NCI-H2196 (cell line): Measurements from ENCODE around the gene SOX1.

ENCODE experiments used
- DNase-seq: peaks from one replicate; lab custom pipeline; 2025; ENCODE audit not compliant: unreplicated experiment; lab: John Stamatoyannopoulos, UW

Gene SOX1

GRCh38 chr13:112105244-112105681 is 38.3 kb downstream of the SOX1 start:
- no peak for DNase-seq

DNA sequence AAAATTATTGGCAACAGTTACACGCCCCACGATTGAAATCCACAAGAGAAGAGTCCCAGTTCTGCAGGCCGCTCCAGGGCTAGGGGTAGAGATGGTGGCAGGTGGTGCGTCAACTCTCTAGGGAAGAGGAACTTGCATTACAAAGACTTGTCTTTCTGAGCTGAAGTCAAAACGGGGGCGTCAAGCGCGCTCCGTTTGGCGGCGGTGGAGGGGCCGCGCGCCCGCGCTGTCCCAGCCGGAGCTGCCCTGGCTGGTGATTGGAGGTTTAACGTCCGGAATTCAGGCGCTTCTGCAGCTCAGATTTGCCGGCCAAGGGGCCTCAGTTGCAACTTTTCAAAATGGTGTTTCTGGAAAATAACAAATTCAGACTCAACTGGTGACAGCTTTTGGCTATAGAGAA is 38.9 kb downstream of the SOX1 start:
- no peak for DNase-seq

DNA sequence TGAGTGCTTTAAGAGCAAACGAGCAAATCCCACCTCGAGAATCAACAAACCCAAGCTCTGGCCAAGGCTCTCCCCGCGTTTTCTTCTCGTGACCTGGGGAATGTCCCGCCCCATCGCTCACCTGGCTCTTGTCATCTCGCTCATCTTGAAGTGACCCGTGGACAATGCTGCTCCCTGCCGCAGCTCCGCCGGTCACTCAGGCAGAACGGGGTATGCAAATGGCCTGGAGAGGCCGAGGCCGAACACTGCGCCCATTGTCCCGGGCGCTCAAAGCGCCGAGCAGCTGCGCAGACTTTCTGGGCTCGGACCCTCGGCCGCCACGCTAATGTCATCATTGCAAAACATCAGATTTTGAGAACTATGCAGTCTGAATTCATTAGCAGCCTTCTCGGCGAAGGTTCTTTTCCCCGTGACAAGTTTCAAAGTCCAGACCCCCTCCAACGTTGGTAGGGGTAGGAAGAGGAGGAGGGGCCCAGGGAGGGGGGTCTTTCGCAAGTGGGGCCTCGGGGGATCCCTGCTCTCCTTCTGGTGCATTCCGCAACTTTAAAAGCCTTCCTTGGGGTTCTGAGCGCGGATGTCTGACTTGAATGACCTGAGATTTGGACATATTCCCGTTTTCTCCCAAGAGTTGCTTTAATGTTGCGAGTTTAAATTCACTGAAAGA is 39.7 kb downstream of the SOX1 start:
- DNase-seq, result no peak

DNA sequence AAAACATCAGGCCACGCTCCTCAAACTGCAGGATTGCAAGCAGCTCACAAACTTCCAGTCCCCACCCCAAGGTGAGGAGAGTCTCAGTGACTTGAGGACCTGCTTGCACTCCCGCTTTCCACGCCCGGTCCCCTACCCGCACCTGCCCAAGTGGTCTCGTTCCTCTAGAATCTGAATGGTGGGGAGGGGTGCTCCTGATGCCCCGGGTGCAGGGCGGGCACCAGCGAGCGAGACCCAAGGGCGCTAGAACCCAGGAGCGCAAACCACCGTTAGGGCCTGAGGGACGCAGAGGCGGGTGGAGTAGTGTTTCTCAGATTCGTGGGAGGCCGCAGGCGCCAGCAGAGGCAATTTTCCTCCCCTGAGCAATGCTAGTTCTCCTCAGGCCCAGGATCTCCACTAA is 40.3 kb downstream of the SOX1 start:
- DNase-seq, result no peak

DNA sequence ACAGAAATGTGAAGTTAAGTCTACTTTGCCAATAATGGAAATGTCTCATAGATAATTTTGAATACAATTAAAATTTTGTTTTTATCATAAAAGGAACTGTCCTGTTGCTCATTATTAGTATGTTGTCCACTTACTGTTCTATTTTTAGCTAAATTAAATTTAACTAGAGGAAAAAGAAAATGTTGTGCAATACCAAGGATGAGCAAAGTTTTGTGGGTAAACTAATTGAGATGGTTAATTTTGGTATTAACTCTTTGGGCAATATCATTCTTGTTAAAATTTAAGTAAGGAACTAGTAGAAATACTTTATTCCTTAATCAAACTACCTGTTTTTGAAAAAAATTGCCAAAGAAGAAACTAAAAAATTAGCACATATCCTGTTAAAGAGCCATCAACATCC is 43.5 kb downstream of the SOX1 start:
- no peak for DNase-seq

DNA sequence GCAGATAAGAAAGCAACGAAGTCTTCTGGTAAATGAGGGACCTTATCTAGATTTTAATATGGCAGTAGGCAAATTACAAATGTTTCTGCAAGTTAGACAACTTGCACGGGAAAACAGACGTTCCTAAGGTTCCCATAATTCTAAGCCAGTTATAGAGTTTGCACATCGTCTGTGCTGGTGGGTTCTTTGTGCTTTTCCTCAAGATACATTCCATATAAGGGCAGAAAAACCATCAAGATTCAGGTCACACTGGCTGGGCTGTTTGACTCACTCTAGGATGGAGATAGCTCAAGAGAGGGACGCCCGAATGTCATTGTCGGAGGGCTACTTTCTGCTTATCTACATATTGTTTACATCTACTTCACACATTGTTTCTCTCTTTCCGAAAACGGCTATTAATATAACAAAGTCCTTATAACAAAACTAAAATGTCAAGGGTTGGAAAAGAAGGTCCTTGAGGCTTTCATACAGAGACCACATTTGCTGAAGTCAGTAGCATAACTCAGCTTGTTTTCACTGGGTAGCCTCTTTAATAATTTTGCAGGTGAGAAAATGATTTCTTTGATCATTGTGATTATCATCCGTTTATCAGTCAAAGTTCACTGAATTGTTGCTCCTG is 44.4 kb downstream of the SOX1 start:
- DNase-seq, result no peak

- DNase-seq, result no peak
Measured at GRCh38 chr13:112112534-112113276, 45.8 kb downstream of the SOX1 start.

- no peak for DNase-seq
Measured at GRCh38 chr13:112113348-112113747, 46.4 kb downstream of the SOX1 start.

GRCh38 chr13:112113851-112114250 is 46.9 kb downstream of the SOX1 start:
- DNase-seq, result no peak

DNA sequence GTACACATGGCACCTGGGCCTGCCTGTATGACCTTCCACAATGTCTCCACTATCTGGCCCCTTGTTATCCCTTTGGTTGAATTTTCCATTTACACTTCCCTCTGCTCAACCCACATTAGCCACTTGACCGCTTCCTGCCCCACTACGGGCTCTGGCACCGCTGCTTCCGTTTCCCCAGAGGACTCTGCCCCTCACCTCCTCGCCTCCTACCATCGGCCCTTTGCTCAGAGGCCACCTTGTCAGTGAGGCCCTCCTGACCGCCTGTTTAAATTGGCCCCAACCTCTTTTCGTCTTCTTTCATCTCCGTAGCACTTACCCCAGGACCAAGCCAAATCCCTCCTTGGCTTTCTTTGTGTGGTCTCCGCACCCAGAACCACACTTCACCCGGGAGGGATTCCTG is 47.4 kb downstream of the SOX1 start:
- no peak for DNase-seq

DNA sequence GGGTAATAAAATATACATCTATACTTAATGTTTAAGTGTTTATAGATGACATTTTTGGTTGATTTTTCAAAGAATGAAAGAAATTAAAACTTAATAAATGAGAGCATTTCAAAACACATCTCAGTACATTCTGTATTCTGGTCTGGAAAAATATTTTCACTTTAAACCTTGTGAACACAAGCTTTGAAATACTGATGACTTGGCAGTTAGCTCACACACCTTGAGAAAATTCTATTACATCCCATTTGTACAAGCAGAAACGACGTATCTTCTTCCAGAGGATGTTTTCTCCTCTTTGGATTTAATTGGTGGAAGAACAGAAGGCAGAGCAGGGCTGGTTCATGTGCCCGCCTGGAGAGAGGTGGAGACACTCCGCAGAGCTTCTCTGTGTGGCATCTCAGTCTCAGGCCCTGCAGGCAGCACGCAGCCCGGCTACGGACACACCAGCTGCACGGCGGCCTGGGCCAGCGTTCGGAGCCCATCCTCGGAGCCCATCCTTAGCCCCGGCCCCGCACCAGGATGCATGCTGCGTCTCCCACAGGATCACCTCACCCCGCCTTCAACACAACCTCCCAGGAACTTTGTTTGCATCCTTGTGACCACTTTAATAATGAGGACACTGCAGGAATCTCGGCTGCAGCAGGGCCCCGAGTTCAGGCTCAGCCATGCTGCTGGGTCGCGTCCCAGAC is 48.6 kb downstream of the SOX1 start:
- no peak for DNase-seq

- DNase-seq, result no peak
Measured at GRCh38 chr13:112116187-112116950, 49.4 kb downstream of the SOX1 start.

DNA sequence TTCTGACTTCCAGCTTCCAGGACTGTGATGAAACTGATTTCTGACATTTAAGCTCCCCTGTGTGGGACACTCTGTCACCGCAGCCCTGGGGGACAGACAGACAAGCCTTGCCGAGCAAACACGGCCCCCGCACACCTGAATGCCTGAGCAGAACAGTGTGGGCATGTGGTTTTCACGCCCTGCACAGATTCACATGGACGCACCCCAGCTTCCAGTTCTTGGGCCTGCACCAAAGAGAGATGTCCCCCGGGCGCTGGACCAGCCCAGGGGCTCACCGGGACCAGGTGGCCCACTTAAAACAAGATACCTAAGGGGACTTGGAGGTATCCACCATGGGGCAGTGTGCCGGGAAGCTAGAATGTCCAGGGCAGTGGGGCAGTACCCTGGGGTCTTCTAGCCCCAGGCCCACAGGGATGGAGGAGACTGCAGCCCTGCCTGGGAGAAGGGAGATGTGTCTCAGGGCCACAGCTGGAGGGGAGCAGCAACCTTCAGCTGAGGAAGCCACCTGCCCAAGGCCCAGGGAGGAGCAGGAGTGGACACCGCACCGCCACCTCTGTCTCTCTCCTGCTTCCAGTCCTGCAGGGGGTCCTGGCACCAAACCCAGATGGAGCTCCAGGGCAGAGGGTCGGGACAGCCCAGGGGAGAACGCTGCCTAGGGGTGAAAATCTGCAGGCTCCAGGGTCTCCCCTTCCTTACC is 50.5 kb downstream of the SOX1 start:
- DNase-seq, result no peak

- DNase-seq, result no peak
Measured at GRCh38 chr13:112117955-112118302, 51.0 kb downstream of the SOX1 start.

GRCh38 chr13:112118451-112119064 is 51.6 kb downstream of the SOX1 start:
- no peak for DNase-seq

DNA sequence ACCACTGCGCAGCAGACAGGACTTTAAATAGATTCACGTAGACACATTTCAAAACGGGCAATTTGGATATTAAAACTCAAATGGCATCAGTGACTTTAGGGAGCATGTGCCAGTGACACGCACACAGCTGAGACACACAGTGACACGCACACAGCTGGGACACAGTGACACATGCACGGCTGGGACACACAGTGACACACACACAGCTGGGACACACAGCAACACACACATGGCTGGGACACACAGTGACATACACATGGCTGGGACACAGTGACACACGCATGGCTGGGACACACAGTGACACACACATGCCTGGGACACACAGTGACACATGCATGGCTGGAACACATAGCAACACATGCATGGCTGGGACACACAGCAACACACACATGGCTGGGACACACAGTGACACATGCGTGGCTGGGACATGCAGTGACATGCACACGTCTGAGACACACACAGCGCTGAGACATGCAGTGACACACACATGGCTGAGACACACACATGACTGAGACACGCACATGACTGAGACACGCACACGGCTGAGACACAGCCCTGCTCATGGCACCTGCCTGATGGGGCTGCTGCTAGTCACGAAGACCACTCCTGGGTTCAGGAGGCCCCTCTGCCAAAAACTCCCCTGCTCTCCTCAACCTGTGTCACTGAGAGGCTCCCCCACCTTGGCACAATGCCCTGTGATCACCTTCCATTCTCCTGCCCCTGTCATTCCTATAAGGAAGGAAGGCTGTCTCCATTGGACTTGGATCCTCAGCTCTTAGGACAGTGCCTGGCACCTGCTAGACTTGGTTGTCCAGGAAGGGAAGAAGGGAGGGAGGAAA is 52.5 kb downstream of the SOX1 start:
- no peak for DNase-seq

DNA sequence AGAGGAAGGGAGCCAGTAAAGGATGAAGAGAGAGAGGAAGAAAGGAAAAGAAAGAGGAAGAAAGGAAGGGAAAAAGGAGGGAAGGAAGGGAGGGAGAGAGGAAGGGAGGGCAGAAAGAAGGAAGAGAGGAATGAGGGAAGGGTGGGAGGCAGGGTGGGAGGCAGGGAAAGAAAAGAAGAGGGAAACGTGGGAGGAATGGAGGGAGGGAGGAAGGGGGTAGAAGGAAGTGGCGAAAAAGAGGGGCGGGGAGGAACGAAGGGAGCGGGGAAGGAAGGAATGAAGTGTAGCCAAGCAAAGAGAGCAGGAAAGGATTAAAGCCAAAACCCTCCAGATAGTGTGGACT is 53.1 kb downstream of the SOX1 start:
- no peak for DNase-seq
